Measurements from ENCODE around the gene NEK1.
A peak's percentile ranks its signal among the peaks of the same experiment; 100 is the strongest.

NEK1 gene

GRCh38 chr4:169366821-169367220, 245.6 kb downstream of the NEK1 start:
- DNase-seq (ENCODE audit: low spot score), result no peak

GRCh38 chr4:169362607-169363006, 249.8 kb downstream of the NEK1 start:
- DNase-seq (ENCODE audit: low spot score), result no peak

DNA sequence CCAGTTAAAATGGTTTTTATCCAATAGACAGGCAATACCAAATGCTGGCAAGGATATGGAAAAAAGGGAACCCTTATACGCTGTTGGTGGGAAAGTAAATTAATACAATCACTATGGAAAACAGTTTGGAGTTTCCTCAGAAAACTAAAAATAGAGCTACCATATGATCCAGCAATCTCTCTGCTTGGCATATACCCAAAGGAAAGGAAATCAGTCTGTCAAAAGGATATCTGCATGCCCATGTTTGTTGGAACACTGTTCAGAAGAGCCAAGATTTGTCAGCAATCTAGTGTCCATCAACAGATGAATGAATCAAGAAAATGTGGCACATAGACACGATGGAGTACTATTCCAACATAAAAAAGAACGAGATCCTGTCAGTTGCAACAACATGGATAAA, 250.6 kb downstream of the NEK1 start:
- no peak for DNase-seq (ENCODE audit: low spot score)

DNA sequence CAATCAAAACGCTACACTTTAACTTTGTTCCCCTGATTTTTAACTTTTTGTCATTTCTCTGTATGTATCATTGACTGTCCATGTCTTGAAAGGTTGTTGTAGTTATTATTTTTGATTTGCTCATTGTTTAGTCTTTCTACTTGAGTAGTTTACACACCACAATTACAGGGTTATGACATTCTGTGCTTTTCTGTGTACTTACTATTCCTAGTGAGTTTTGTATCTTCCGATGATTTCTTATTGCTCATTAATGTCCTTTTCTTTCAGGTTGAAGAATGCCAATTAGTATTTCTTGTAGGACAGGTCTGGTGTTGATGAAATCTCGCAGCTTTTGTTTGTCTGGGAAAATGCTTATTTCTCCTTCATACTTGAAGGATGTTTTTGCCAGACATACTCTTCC, 252.4 kb downstream of the NEK1 start:
- no peak for DNase-seq (ENCODE audit: low spot score)

- DNase-seq (ENCODE audit: low spot score), result no peak
Observed at GRCh38 chr4:169352360-169352759, 260.0 kb downstream of the NEK1 start.

- no peak for DNase-seq (ENCODE audit: low spot score)
Observed at GRCh38 chr4:169351872-169352271, 260.5 kb downstream of the NEK1 start.

DNA sequence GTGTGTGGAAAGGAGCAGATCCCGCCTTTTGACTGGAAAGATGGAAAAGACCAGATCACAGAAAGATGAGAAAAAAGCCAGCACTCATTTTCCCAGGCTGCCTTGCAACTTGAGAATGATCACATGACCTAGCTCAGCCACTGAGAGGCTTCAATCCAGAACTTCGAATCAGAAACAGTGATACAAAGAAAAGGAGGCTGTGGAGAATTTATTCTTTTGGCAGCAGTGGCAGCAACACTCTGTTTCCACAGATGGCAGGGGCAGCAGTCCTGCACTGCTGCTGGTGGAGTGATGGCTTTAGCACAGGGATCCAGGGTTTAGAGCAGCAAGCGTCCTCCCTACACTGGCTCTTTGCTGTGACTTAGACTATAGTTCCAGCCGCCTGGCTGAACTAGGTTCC, 263.8 kb downstream of the NEK1 start:
- DNase-seq (ENCODE audit: low spot score), result no peak

- DNase-seq (ENCODE audit: low spot score), result no peak
Observed at GRCh38 chr4:169346840-169347239, 265.5 kb downstream of the NEK1 start.

DNA sequence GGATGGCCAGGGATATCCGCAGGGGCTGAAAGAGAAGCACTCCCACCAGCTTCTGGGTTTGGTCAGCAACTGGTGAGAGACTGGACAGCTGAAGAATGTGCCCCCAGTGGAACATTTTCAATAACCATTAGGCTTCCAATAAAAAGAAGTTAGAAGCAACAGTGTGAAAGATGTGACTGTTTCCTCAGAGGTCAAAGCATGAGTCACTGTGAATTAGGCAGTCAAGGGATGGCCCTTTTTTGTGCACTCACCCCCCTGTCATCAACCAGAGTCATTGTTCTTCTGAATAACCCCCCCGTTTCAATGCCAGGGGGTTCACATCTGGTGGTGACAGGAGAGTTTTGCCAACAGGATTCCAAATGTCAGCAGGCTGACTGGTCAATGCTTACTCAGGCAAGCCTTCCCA, 267.1 kb downstream of the NEK1 start:
- peak; percentile 81 for DNase-seq (ENCODE audit: low spot score)

Measured in AG20443 (cell line).